Chondrocyte (in vitro differentiated cells): Measurements from ENCODE around the gene UBE2L3. TPM values are rescaled to one million over a fixed set of nuclear protein-coding genes. Genes with fewer than 3 reads are reported as not detected.

Experiments used
- DNase-seq: peaks from one replicate; pipeline ENCODE4 v3.0.0; 2021; ENCODE audit warnings: mixed read lengths, low spot score
- H3K27ac Mint-ChIP-seq: one replicate; pipeline ENCODE4 v1.8.0; 2021; ENCODE audit warnings: mild to moderate bottlenecking, moderate library complexity, mixed read lengths; ENCODE audit not compliant: unreplicated experiment
- H3K27me3 Mint-ChIP-seq: 2 replicates; pipeline ENCODE4 v1.8.0; 2021; ENCODE audit warnings: low read depth, mixed read lengths
- H3K36me3 Mint-ChIP-seq: 2 replicates; pipeline ENCODE4 v1.8.0; 2021; ENCODE audit warnings: low read depth, mixed read lengths
- H3K4me1 Mint-ChIP-seq: 2 replicates; pipeline ENCODE4 v1.8.0; 2021; ENCODE audit warnings: low read depth, mild to moderate bottlenecking, mixed read lengths
- H3K4me3 Mint-ChIP-seq: one replicate; pipeline ENCODE4 v1.8.0; 2021; ENCODE audit warnings: mild to moderate bottlenecking, moderate library complexity, mixed read lengths; ENCODE audit not compliant: unreplicated experiment
- H3K9me3 Mint-ChIP-seq: 2 replicates; pipeline ENCODE4 v1.8.0; 2021; ENCODE audit warnings: low read depth, mixed read lengths
- total RNA-seq: library from RNA; stranded (reverse); gene quantifications from 3 replicates; pipeline ENCODE4 v1.2.1, GENCODE V29; 2021
- TF ChIP-seq, protein P1 (sequence below): fragments of 200-600 bp; sonication (generic); IDR thresholded peaks from 2 replicates; pipeline ENCODE4 v1.5.0; 2021; ENCODE audit warnings: antibody characterized with exemption, mild to moderate bottlenecking, moderate library complexity

The UBE2L3 gene
- total RNA-seq, 1 donor from 2014 or later, result 53.2 TPM

GRCh38 chr22:21589396-21589795 lies 21.9 kb downstream of the UBE2L3 start:
- no peak for DNase-seq
- TF ChIP-seq, protein P1, sequence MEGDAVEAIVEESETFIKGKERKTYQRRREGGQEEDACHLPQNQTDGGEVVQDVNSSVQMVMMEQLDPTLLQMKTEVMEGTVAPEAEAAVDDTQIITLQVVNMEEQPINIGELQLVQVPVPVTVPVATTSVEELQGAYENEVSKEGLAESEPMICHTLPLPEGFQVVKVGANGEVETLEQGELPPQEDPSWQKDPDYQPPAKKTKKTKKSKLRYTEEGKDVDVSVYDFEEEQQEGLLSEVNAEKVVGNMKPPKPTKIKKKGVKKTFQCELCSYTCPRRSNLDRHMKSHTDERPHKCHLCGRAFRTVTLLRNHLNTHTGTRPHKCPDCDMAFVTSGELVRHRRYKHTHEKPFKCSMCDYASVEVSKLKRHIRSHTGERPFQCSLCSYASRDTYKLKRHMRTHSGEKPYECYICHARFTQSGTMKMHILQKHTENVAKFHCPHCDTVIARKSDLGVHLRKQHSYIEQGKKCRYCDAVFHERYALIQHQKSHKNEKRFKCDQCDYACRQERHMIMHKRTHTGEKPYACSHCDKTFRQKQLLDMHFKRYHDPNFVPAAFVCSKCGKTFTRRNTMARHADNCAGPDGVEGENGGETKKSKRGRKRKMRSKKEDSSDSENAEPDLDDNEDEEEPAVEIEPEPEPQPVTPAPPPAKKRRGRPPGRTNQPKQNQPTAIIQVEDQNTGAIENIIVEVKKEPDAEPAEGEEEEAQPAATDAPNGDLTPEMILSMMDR, result no peak
- Mint-ChIP-seq H3K27me3 (no peaks in the 10 kb centered on the region), H3K4me1 (peaks cover 34% of the 10 kb centered on the region), H3K4me3 (no peak overlapping the region), H3K27ac (no peak overlapping the region), H3K9me3 (no peaks in the 10 kb centered on the region), H3K36me3 (peaks cover 15% of the 10 kb centered on the region)

GRCh38 chr22:21590809-21591641 lies 23.5 kb downstream of the UBE2L3 start:
- H3K27ac Mint-ChIP-seq, result no peak overlapping the region
- H3K4me1 Mint-ChIP-seq, result peaks cover 31% of the 10 kb centered on the region
- DNase-seq, result no peak
- TF ChIP-seq, protein P1, result no peak
- H3K4me3 Mint-ChIP-seq, result no peak overlapping the region
- peaks cover 19% of the 10 kb centered on the region for H3K36me3 Mint-ChIP-seq
- no peaks in the 10 kb centered on the region for H3K27me3 Mint-ChIP-seq
- no peaks in the 10 kb centered on the region for H3K9me3 Mint-ChIP-seq

- Mint-ChIP-seq H3K4me1 (peaks cover 31% of the 10 kb centered on the region), H3K4me3 (no peak overlapping the region), H3K9me3 (no peaks in the 10 kb centered on the region), H3K27ac (no peak overlapping the region), H3K36me3 (peaks cover 20% of the 10 kb centered on the region), H3K27me3 (no peaks in the 10 kb centered on the region)
- TF ChIP-seq, protein P1, result no peak
- DNase-seq, result no peak
These were observed 24.2 kb downstream of the UBE2L3 start for GRCh38 chr22:21591695-21592094.

DNA sequence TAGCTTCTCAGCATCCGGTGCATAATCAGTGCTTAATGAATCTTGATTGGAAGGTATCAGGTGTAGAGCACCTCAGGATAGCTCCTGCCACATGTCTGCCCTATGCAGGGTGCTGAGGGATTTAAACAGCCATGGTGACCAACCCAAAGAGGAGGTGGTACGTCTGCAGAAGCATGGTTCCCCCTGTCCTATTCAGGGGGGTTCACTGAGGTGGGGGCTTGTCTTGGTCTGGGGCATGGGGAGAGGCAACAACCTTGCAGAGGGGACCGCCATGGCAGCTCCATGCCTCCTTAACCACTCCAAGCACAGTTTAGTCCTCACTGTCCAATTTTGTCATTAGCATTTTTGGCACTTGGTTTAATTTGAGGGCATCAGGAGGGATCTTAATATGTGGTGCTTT lies 24.9 kb downstream of the UBE2L3 start:
- no peak for DNase-seq
- Mint-ChIP-seq H3K27me3 (no peaks in the 10 kb centered on the region), H3K9me3 (no peaks in the 10 kb centered on the region), H3K4me1 (peaks cover 31% of the 10 kb centered on the region), H3K36me3 (peaks cover 21% of the 10 kb centered on the region), H3K4me3 (no peak overlapping the region), H3K27ac (no peak overlapping the region)
- TF ChIP-seq, protein P1, result no peak

DNA sequence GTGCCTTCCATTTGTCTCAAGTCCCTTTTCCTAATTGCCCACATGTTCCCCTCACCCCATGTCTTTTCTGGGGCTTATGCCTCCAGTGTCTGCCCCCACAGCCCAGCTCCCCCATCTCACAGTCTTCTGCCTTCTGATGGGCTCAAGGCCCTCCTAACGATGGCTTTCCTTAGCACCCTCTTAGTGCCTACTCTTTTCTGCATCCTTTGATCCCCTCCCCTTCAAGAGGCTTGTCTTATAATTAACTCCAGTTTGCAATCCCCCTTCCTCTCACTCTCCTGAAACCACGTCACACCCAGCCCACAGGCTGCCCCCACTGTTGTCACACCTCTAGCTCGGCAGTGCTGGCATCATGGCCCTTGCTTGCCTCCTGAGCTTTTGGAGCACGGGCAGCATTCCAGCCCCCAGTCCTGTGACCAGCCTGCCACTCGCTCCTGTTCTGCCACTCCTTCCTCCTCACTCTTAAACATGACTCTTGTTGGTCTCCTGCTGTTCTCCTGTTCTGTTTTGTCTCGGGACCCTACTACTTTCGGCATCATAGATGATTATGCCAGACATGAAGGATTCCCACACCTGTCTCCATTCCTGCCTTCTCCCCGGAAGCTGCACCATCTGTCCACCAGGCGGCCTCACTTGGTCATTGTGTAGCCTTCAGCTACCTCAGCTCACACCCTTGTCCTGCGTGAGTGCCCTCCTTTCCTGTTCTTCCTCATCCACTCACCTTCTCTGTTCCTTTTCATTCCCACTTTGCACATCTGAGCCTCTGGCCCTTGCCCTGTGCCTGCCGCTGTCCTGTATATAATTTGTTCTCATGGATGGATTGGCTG lies 26.1 kb downstream of the UBE2L3 start:
- H3K27ac Mint-ChIP-seq, result peak overlapping the region; percentile 34
- peaks cover 21% of the 10 kb centered on the region for H3K36me3 Mint-ChIP-seq
- no peaks in the 10 kb centered on the region for H3K9me3 Mint-ChIP-seq
- H3K4me3 Mint-ChIP-seq, result no peak overlapping the region
- peaks cover 29% of the 10 kb centered on the region for H3K4me1 Mint-ChIP-seq
- TF ChIP-seq, protein P1, result peak; percentile 55
- H3K27me3 Mint-ChIP-seq, result no peaks in the 10 kb centered on the region
- no peak for DNase-seq
